GM12872 (cell line): ENCODE measurements around the gene SSBP3.

Experiments
- CTCF ChIP-seq: IDR thresholded peaks from 3 replicates; pipeline ENCODE4 v1.5.1; 2011; ENCODE audit warnings: low read depth, mild to moderate bottlenecking, low read length, moderate library complexity; ENCODE audit not compliant: insufficient read depth

SSBP3 gene

GRCh38 chr1:54395281-54395934, 10.8 kb downstream of the SSBP3 start:
- TF ChIP-seq CTCF: no peak

- TF ChIP-seq CTCF: no peak
These were observed 12.1 kb downstream of the SSBP3 start for GRCh38 chr1:54394104-54394503.

- no peak for TF ChIP-seq CTCF
These were observed 13.8 kb downstream of the SSBP3 start for GRCh38 chr1:54392401-54392800.

- TF ChIP-seq CTCF: no peak
These were observed 14.6 kb downstream of the SSBP3 start for GRCh38 chr1:54391450-54392209.

GRCh38 chr1:54390655-54391054, 15.5 kb downstream of the SSBP3 start:
- no peak for TF ChIP-seq CTCF

- TF ChIP-seq CTCF: no peak
These were observed 18.8 kb downstream of the SSBP3 start for GRCh38 chr1:54387419-54387818.

- TF ChIP-seq CTCF: no peak
These were observed 20.5 kb downstream of the SSBP3 start for GRCh38 chr1:54385727-54386022.
